ENCODE measurements around the gene CDK5RAP2. TPM values are rescaled to one million over a fixed set of nuclear protein-coding genes. Genes with fewer than 3 reads are reported as not detected.

The CDK5RAP2 gene
- total and polyA plus RNA-seq, 9 of the 15 experiments (the other 6 are each of a cell fraction or from before 2014, with no cell fraction given) = 19.9 to 68.8 (median 42.2) TPM

GRCh38 chr9:120542701-120543490 lies 37.1 kb downstream of the CDK5RAP2 start:
- H2AFZ ChIP-seq (ENCODE audit: low read depth, low read length) = no peak overlapping the region
- BruUV-seq (replicated peaks) = no TSS peak
- no peaks in the 10 kb centered on the region for H3K27me3 ChIP-seq (ENCODE audit: control insufficient read depth in 2 of 2, insufficient read depth in 2 of 2, low read length in 2 of 2)
- in situ Hi-C loops (cut with MboI) (no loop called here), intact Hi-C loops (cut with micrococcal nuclease) (no loop called here)
- CTCF ChIA-PET (ENCODE audit: low intra/inter-chr PET ratio) = no interaction called here
- peaks cover 83% of the 10 kb centered on the region for H3K36me3 ChIP-seq (ENCODE audit: control insufficient read depth, insufficient read depth, low read length)
- POLR2A ChIA-PET = no interaction called here
- no peak for FAIRE-seq
- no peaks in the 10 kb centered on the region for H3K4me1 ChIP-seq (replicated peaks in 1 of 2; ENCODE audit: control insufficient read depth in 2 of 2, insufficient read depth in 2 of 2, low read length in 2 of 2)
- H3K4me2 ChIP-seq (ENCODE audit: insufficient read depth, low read length) = no peak overlapping the region
- H3K79me2 ChIP-seq (ENCODE audit: control insufficient read depth, insufficient read depth, low read length) = no peaks in the 10 kb centered on the region
- WGBS (ENCODE audit: insufficient coverage, low coverage, missing lambda C conversion rate) = 95% methylated on average over 7 of the region's 7 CpGs
- peaks cover 4% of the 10 kb centered on the region; the same call in 1 of the 2 replicates for H4K20me1 ChIP-seq (replicated peaks; ENCODE audit: control insufficient read depth, insufficient read depth, low read length)
- no peak for ATAC-seq
- no peak overlapping the region for H3K9ac ChIP-seq (ENCODE audit: insufficient read depth in 1 of 2, low read depth in 2 of 2, low read length in 2 of 2)
- no peak for DNase-seq (ENCODE audit: extremely low read depth in 1 of 4, low spot score in 3 of 4)
- TF ChIP-seq DDX20 (tag; IDR thresholded peaks at IDR 0.05; ENCODE audit: low read depth) (no peak), SMARCA5 (IDR thresholded peaks at IDR 0.05) (no peak), CLOCK (CRISPR knock-in tag; IDR thresholded peaks at IDR 0.05; ENCODE audit: borderline replicate concordance) (no peak), ZNF280B (CRISPR knock-in tag; IDR thresholded peaks at IDR 0.05) (no peak), MCM2 (IDR thresholded peaks at IDR 0.05; ENCODE audit: low read depth) (no peak), ZNF408 (CRISPR knock-in tag; IDR thresholded peaks at IDR 0.05; ENCODE audit: low read depth) (no peak), U2AF2 (optimal IDR thresholded peaks at IDR 0.05; ENCODE audit: low read depth, low read length) (no peak), ELF4 (CRISPR knock-in tag; IDR thresholded peaks at IDR 0.05) (no peak), NCOA1 (IDR thresholded peaks at IDR 0.05; ENCODE audit: low read depth) (no peak), CTBP1 (IDR thresholded peaks at IDR 0.05; ENCODE audit: borderline replicate concordance) (no peak)
- no peak overlapping the region for H3K27ac ChIP-seq (ENCODE audit: extremely low read depth, low read depth, low read length)
- H3K4me3 ChIP-seq = no peak overlapping the region
- H3K9me1 ChIP-seq (ENCODE audit: control insufficient read depth, insufficient read depth, low read length) = no peaks in the 10 kb centered on the region
- H3K9me3 ChIP-seq (replicated peaks; ENCODE audit: control insufficient read depth, insufficient read depth, low read depth, low read length) = no peaks in the 10 kb centered on the region

Data from K562 (cell line).